PC-3 (cell line): ENCODE data around the gene INAFM2. TPM values are rescaled to one million over a fixed set of nuclear protein-coding genes. Genes with fewer than 3 reads are reported as not detected.

Source experiments
- ATAC-seq: fragments of 200-7000 bp; cut with Tn5 transposase; 2 replicates; pipeline ENCODE4 v1.9.1; 2020; ENCODE audit warnings: mild to moderate bottlenecking, moderate library complexity
- BruUV-seq: library from RNA; stranded (reverse); fragments of 400-500 nt; replicated peaks from 2 replicates; lab custom pipeline; 2021; lab: Mats Ljungman, UMichigan
- CTCF ChIA-PET: fragments of 300-600 bp; sonication (Branson Sonifier 250); formaldehyde crosslinking; loops from one replicate; lab custom pipeline; 2022; ENCODE audit warnings: antibody characterized with exemption; lab: Charles Lee
- POLR2A ChIA-PET: fragments of 300-600 bp; sonication (Branson Sonifier 250); formaldehyde crosslinking; loops from one replicate; lab custom pipeline; 2022; ENCODE audit warnings: antibody characterized with exemption; ENCODE audit not compliant: unreplicated experiment; lab: Charles Lee
- DNase-seq: peaks from one replicate; pipeline ENCODE4 v3.0.0-alpha.2; 2015
- H2AFZ ChIP-seq: fragments of 300-600 bp; sonication (generic); 2 replicates; pipeline ENCODE4 v1.6.0; 2016; ENCODE audit warnings: antibody characterized with exemption, low read length
- H3F3A ChIP-seq: fragments of 300-600 bp; sonication (generic); one replicate; pipeline ENCODE4 v1.6.0; 2017; ENCODE audit warnings: antibody characterized with exemption, low read length, control low read depth, mild to moderate bottlenecking; ENCODE audit not compliant: unreplicated experiment
- H3K27ac ChIP-seq: fragments of 300-600 bp; sonication (generic); 2 replicates; pipeline ENCODE4 v1.5.1; 2016; ENCODE audit warnings: mild to moderate bottlenecking, low read length
- H3K27me3 ChIP-seq: fragments of 300-600 bp; sonication (generic); 2 replicates; pipeline ENCODE4 v1.6.1; 2016; ENCODE audit warnings: low read length, mixed read lengths
- H3K36me3 ChIP-seq: fragments of 300-600 bp; sonication (generic); 2 replicates; pipeline ENCODE4 v1.6.1; 2016; ENCODE audit warnings: low read depth, mixed run types, low read length, mixed read lengths
- H3K4me1 ChIP-seq: fragments of 300-600 bp; sonication (generic); 2 replicates; pipeline ENCODE4 v1.5.1; 2016; ENCODE audit warnings: low read length; ENCODE audit not compliant: insufficient read depth
- H3K4me2 ChIP-seq: fragments of 300-600 bp; sonication (generic); 2 replicates; pipeline ENCODE4 v1.6.0; 2016; ENCODE audit warnings: low read length
- H3K4me3 ChIP-seq: fragments of 300-600 bp; sonication (generic); 2 replicates; pipeline ENCODE4 v1.5.1; 2016; ENCODE audit warnings: mild to moderate bottlenecking, low read length, mixed read lengths
- H3K79me2 ChIP-seq: fragments of 300-600 bp; sonication (generic); 2 replicates; pipeline ENCODE4 v1.6.1; 2017; ENCODE audit warnings: low read length, mixed read lengths
- H3K9ac ChIP-seq: fragments of 300-600 bp; sonication (generic); 2 replicates; pipeline ENCODE4 v1.6.0; 2016; ENCODE audit warnings: mild to moderate bottlenecking, low read length
- H3K9me2 ChIP-seq: fragments of 300-600 bp; sonication (generic); replicated peaks from 2 replicates; pipeline ENCODE4 v1.6.1; 2016; ENCODE audit warnings: mixed run types, low read length, mixed read lengths
- H3K9me3 ChIP-seq: fragments of 300-600 bp; sonication (generic); 2 replicates; pipeline ENCODE4 v1.6.1; 2016; ENCODE audit warnings: low read length, mixed read lengths
- H4K20me1 ChIP-seq: fragments of 300-600 bp; sonication (generic); 2 replicates; pipeline ENCODE4 v1.6.1; 2016; ENCODE audit warnings: low read length, mixed read lengths
- EZH2 ChIP-seq: fragments of 300-600 bp; sonication (generic); IDR thresholded peaks from one replicate; pipeline ENCODE4 v1.6.1; 2017; ENCODE audit warnings: antibody characterized with exemption, mild to moderate bottlenecking, low read length; ENCODE audit not compliant: unreplicated experiment
- EZH2phosphoT487 ChIP-seq: fragments of 300-600 bp; sonication (generic); IDR thresholded peaks from 2 replicates; pipeline ENCODE4 v1.6.1; 2018; ENCODE audit warnings: mild to moderate bottlenecking, antibody characterized with exemption, low read length, borderline replicate concordance
- intact Hi-C: fragments of 100-400 bp; cut with micrococcal nuclease; formaldehyde crosslinking; loops from 2 replicates; pipeline ENCODE4 v1.9.0; 2023
- total RNA-seq: library from RNA; depleted of rRNA; stranded (reverse); fragments of >200 nt; gene quantifications from 2 replicates; pipeline ENCODE4 v1.2.3, GENCODE V29; 2014
- TF ChIP-seq, protein P1 (sequence below): fragments of 300-600 bp; sonication (generic); conservative IDR thresholded peaks from 2 replicates; pipeline ENCODE4 v1.5.1; 2017; ENCODE audit warnings: antibody characterized with exemption, low read depth, mild to moderate bottlenecking, low read length

Gene INAFM2
- total RNA-seq, 1 experiment from 2014 or later: 22.1 TPM

DNA sequence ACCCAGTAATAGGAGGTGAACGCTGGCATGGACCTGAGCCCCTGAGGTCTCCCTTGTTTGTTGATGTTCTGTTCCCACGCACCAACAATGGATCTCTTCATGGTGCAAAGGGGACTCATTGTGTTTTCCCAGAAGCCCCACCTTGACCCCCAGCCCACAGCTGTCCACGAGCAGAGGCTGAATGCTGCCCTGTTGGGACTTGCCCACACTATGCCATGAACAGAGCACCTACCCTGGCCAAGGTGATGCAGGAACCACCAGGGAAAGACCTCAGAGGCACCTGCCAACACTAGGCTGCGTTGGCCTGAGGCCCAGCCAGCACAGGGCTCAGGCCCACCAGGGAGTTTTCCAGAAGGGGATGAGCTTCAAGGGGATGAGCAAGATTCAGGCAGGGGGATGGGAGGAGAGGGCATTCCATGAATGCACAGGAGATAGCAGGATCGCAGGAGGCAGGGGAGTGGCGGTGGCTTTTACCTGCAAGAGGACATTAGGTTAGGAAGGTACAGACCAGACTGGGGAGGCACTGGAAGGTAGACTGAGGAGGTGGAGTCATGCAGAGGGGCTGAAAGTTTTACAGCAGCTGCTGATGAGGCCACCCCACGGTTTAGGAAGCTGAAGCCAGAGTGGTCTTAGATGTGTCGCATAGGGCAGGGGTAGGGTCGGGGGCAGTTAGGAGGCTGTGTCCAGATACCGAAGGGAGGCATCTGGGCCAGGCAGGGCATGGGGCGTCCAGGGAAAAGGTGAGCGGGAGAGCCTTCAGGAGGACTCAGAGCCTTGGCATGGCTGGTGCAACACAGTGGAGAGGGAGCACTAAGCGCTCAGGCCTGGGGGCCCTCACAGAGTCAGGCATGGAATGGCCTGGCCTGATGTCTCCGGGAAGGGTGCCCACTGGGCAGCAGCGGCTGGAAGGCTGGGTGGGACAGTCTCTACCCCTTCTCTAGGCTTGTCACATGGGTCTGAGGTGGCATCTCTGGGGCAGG is 23.4 kb downstream of the INAFM2 start:
- Histone ChIP-seq H3K79me2 (no peaks in the 10 kb centered on the region), H3K9me2 (no peaks in the 10 kb centered on the region), H3K27ac (peak overlapping the region; percentile 51), H3K4me2 (no peak overlapping the region), H3K9ac (no peak overlapping the region), H3K9me3 (no peaks in the 10 kb centered on the region), H3K4me1 (peaks cover 63% of the 10 kb centered on the region), H2AFZ (no peak overlapping the region), H3K4me3 (no peak overlapping the region), H4K20me1 (no peaks in the 10 kb centered on the region), H3K36me3 (no peaks in the 10 kb centered on the region), H3F3A (peaks cover 11% of the 10 kb centered on the region), H3K27me3 (no peaks in the 10 kb centered on the region)
- ATAC-seq: no peak
- TF ChIP-seq, protein P1, sequence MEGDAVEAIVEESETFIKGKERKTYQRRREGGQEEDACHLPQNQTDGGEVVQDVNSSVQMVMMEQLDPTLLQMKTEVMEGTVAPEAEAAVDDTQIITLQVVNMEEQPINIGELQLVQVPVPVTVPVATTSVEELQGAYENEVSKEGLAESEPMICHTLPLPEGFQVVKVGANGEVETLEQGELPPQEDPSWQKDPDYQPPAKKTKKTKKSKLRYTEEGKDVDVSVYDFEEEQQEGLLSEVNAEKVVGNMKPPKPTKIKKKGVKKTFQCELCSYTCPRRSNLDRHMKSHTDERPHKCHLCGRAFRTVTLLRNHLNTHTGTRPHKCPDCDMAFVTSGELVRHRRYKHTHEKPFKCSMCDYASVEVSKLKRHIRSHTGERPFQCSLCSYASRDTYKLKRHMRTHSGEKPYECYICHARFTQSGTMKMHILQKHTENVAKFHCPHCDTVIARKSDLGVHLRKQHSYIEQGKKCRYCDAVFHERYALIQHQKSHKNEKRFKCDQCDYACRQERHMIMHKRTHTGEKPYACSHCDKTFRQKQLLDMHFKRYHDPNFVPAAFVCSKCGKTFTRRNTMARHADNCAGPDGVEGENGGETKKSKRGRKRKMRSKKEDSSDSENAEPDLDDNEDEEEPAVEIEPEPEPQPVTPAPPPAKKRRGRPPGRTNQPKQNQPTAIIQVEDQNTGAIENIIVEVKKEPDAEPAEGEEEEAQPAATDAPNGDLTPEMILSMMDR: no peak
- TF ChIP-seq EZH2 (no peak), EZH2phosphoT487 (no peak)
- BruUV-seq: no TSS peak
- no peak for DNase-seq
- intact Hi-C loops: loop anchor here (10.0 kb wide), 1 partner anchor 158 kb away; no protein-coding TSS in a partner anchor
- ChIA-PET POLR2A (interaction anchor here (0.6 kb wide), 1 partner anchor 51 kb away, joined by 3 read pairs; no protein-coding TSS in a partner anchor), CTCF (no interaction called here)

DNA sequence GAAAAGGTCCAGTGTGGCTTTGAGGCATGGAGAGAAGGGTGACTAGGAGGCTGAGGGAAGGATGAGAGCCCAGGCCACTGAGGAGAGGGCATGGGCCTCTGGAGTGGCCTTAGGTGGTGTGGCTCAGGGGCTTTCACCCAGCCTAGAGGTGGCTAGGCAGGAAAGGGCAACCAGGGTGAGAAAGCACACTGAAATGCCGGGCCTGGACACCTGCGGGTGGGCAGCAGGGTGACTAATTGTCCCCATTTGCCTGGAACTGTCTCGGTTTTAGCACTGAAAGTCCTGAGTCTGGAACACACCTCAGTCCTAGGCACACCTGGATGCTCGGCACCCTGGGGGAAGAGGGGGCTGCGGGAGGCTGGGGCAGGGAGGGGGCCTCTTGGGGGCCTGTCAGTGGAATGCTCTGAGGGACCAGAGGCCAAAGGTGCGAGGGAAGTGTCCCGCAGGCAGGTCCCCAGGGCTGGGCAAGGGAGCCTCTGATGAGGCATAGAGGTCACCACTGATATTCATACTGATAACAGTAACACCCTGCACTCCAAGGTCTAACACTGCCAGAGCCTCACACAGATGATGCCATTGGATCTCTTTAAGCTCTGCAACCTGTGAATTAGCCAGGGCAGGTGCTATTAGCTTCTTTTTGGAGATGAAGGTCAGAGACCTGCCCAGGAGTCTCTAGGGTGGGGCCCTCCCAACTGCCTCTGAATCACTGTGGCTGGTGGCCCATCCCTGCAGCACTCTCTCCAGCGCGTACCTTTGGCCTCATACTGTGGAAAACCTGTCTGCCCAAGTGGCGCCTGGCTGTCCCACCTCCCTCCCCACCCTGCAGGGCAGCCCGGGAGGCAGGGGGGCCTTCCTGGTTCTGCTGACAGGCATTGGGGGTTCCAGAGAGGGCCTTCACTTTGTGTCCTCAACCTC is 24.3 kb downstream of the INAFM2 start:
- peak; percentile 7; the same call in 1 of the 2 replicates for ATAC-seq
- BruUV-seq: no TSS peak
- no peaks in the 10 kb centered on the region for H3K27me3 ChIP-seq
- H3K9me2 ChIP-seq: no peaks in the 10 kb centered on the region
- ChIA-PET CTCF (no interaction called here), POLR2A (interaction anchor here (0.6 kb wide), 2 partner anchors 21 to 29 kb away, joined by 3 to 4 read pairs; no protein-coding TSS in a partner anchor)
- TF ChIP-seq EZH2 (no peak), EZH2phosphoT487 (no peak)
- TF ChIP-seq, protein P1: no peak
- H3K4me2 ChIP-seq: peak overlapping the region; percentile 37
- H3K9me3 ChIP-seq: no peaks in the 10 kb centered on the region
- H4K20me1 ChIP-seq: no peaks in the 10 kb centered on the region
- H3K4me1 ChIP-seq: peaks cover 53% of the 10 kb centered on the region
- H3K79me2 ChIP-seq: no peaks in the 10 kb centered on the region
- no peak overlapping the region for H3K4me3 ChIP-seq
- DNase-seq: peak; percentile 77
- peaks cover 5% of the 10 kb centered on the region for H3F3A ChIP-seq
- peak overlapping the region; percentile 51 for H3K27ac ChIP-seq
- H2AFZ ChIP-seq: no peak overlapping the region; the same call in 1 of the 2 replicates
- intact Hi-C loops: loop anchor here (10.0 kb wide), 1 partner anchor 157 kb away; no protein-coding TSS in a partner anchor
- no peaks in the 10 kb centered on the region for H3K36me3 ChIP-seq
- 0 out of 2 replicates have a peak overlapping the region, but pooled peaks have one; percentile 13 for H3K9ac ChIP-seq
